ENCODE data around the gene TUSC2.
A peak's percentile ranks its signal among the peaks of the same experiment; 100 is the strongest.

TUSC2 gene

DNA sequence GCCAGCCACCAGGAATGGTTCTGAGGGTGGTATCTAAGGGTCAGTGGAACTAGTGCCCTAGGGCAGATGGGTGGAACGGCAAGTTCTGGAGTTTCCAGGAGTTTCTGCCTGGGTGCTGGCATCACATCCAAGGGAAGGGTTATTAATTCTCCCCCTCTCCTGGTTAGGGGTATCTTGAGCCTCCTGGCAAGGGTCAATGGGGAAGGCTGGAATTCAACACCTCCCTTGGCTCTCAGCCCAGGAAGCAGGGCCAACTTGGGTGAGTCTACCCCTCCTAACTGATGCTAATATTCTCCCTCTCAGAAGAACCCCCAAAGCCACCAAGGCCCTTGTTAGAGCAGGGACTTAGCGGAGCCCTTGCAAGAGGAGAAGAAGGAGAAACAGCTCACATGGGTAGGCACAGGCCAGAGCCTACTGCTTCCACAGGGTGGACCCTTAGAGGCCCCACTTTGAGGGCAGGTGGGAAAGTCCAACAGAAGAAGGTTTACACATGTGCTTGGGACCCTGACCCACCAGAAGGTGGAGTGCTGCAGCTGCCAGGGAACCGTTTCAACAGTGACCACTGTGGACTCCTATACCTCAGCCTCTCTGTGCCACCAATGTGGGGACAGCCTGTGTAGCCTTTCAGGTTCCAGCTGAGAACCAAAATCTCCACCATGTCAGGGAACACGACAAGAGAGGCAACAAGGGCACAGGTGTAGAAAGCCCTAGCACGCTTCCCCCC lies 28.0 kb upstream of the TUSC2 start:
- no peak for DNase-seq (ENCODE audit: low read depth)
- TF ChIP-seq MYC (IDR thresholded peaks at IDR 0.05; ENCODE audit: low read depth, low read length) (no peak), POLR2A (IDR thresholded peaks at IDR 0.05; ENCODE audit: extremely low read depth, insufficient read length) (no peak), CTCF (IDR thresholded peaks at IDR 0.05; ENCODE audit: low read depth, low read length) (no peak)
- TF ChIP-seq, protein P1, sequence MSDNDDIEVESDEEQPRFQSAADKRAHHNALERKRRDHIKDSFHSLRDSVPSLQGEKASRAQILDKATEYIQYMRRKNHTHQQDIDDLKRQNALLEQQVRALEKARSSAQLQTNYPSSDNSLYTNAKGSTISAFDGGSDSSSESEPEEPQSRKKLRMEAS (IDR thresholded peaks at IDR 0.05; ENCODE audit: low read depth, low read length) = 0 out of 2 replicates have a peak, but pooled peaks have one; percentile 29
- H3K4me3 ChIP-seq (ENCODE audit: low read depth, low read length) = peak overlapping the region; percentile 79

DNA sequence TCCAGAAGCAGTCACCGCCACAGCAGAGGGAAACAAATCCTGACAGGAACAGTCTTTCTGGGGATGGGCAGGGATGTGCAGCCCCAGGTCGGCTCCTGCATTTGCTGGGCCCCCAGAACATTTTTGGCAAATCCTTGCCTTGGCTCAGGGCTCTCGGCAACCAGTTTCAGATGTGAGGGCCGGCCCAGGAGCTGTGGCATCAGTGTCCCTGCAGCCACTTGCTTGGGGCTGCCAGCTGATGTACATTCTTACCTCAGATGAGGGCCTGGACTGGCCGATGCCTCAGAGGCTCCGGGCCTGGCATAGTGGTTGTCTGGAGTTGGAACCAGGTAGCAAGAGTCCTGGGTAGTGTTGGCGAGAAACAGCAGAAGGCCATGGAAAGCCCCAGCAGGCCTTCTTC lies 26.8 kb upstream of the TUSC2 start:
- no peak for DNase-seq (ENCODE audit: low read depth)
- H3K4me3 ChIP-seq (ENCODE audit: low read depth, low read length) = no peak overlapping the region
- TF ChIP-seq CTCF (IDR thresholded peaks at IDR 0.05; ENCODE audit: low read depth, low read length) (no peak), MYC (IDR thresholded peaks at IDR 0.05; ENCODE audit: low read depth, low read length) (no peak), POLR2A (IDR thresholded peaks at IDR 0.05; ENCODE audit: extremely low read depth, insufficient read length) (no peak)
- TF ChIP-seq, protein P1 (IDR thresholded peaks at IDR 0.05; ENCODE audit: low read depth, low read length) = no peak

GRCh38 chr3:50354186-50354764 lies 26.3 kb upstream of the TUSC2 start:
- no peak for TF ChIP-seq MYC (IDR thresholded peaks at IDR 0.05; ENCODE audit: low read depth, low read length)
- TF ChIP-seq, protein P1 (IDR thresholded peaks at IDR 0.05; ENCODE audit: low read depth, low read length) = no peak
- TF ChIP-seq CTCF (IDR thresholded peaks at IDR 0.05; ENCODE audit: low read depth, low read length) = no peak
- TF ChIP-seq POLR2A (IDR thresholded peaks at IDR 0.05; ENCODE audit: extremely low read depth, insufficient read length) = no peak
- no peak overlapping the region for H3K4me3 ChIP-seq (ENCODE audit: low read depth, low read length)

GRCh38 chr3:50353245-50354004 lies 25.4 kb upstream of the TUSC2 start:
- DNase-seq (ENCODE audit: low read depth) = no peak
- TF ChIP-seq CTCF (IDR thresholded peaks at IDR 0.05; ENCODE audit: low read depth, low read length) (no peak), POLR2A (IDR thresholded peaks at IDR 0.05; ENCODE audit: extremely low read depth, insufficient read length) (no peak), MYC (IDR thresholded peaks at IDR 0.05; ENCODE audit: low read depth, low read length) (no peak)
- TF ChIP-seq, protein P1 (IDR thresholded peaks at IDR 0.05; ENCODE audit: low read depth, low read length) = no peak
- H3K4me3 ChIP-seq (ENCODE audit: low read depth, low read length) = no peak overlapping the region

More at GRCh38 chr3:50354186-50354764, 26.3 kb upstream of the TUSC2 start:
- DNase-seq (ENCODE audit: low read depth) = no peak

DNA sequence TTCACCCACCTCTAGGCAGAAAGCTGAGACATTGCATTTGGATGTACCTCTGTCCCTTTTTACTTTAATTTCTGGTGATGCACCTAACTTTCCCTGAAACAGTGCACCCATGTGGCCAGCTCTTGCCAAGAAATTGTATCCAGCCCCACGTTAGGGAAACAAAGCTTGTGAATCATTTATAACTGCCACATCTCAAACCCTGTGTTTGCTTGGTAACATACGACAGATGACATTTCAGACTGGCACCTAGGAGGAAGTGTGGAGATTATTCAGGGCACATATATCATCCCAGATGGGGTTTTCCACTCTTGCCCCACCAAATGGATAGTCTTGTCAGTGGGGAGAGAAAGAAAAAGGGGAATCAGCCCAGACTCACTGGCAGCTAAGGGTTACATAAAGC lies 24.8 kb upstream of the TUSC2 start:
- TF ChIP-seq, protein P1 (IDR thresholded peaks at IDR 0.05; ENCODE audit: low read depth, low read length) = no peak
- peak; percentile 24 for TF ChIP-seq CTCF (IDR thresholded peaks at IDR 0.05; ENCODE audit: low read depth, low read length)
- DNase-seq (ENCODE audit: low read depth) = peak; percentile 57

More for the DNA sequence above, 24.8 kb upstream of the TUSC2 start:
- H3K4me3 ChIP-seq (ENCODE audit: low read depth, low read length) = no peak overlapping the region

Measured in NB4 (cell line).